Progenitor cell of endocrine pancreas (in vitro differentiated cells): Measurements from ENCODE around the gene TUBA1B. TPM values are rescaled to one million over a fixed set of nuclear protein-coding genes. Genes with fewer than 3 reads are reported as not detected.

Source experiments
- DNase-seq: peaks from one replicate; pipeline ENCODE4 v3.0.0; 2021; ENCODE audit warnings: low spot score; ENCODE audit not compliant: unreplicated experiment
- H3K27ac Mint-ChIP-seq: 2 replicates; pipeline ENCODE4 v1.8.0; 2021; ENCODE audit warnings: mild to moderate bottlenecking, moderate library complexity, mixed read lengths
- H3K27me3 Mint-ChIP-seq: 2 replicates; pipeline ENCODE4 v1.8.0; 2021; ENCODE audit warnings: mixed read lengths
- H3K36me3 Mint-ChIP-seq: 2 replicates; pipeline ENCODE4 v1.8.0; 2022; ENCODE audit warnings: mixed read lengths; ENCODE audit not compliant: insufficient read depth
- H3K4me1 Mint-ChIP-seq: 2 replicates; pipeline ENCODE4 v1.8.0; 2021; ENCODE audit warnings: low read depth, mixed read lengths
- H3K4me3 Mint-ChIP-seq: 2 replicates; pipeline ENCODE4 v1.8.0; 2021; ENCODE audit warnings: low read depth, mild to moderate bottlenecking, moderate library complexity, mixed read lengths
- H3K9me3 Mint-ChIP-seq: 2 replicates; pipeline ENCODE4 v1.8.0; 2021; ENCODE audit warnings: low read depth, mixed read lengths
- CTCF ChIP-seq: fragments of 200-600 bp; sonication (generic); IDR thresholded peaks from one replicate; pipeline ENCODE4 v1.5.0; 2021; ENCODE audit warnings: antibody characterized with exemption, mild to moderate bottlenecking; ENCODE audit not compliant: unreplicated experiment
- total RNA-seq: library from RNA; stranded (reverse); gene quantifications from 2 replicates; pipeline ENCODE4 v1.2.1, GENCODE V29; 2021

TUBA1B gene
- total RNA-seq, 1 donor from 2014 or later: 1,023 TPM

GRCh38 chr12:49093792-49094159 is 37.4 kb downstream of the TUBA1B start:
- Mint-ChIP-seq H3K4me1 (peaks cover 13% of the 10 kb centered on the region), H3K36me3 (peaks cover 13% of the 10 kb centered on the region)
- DNase-seq: no peak

GRCh38 chr12:49092816-49093406 is 38.3 kb downstream of the TUBA1B start:
- H3K4me1 Mint-ChIP-seq: peaks cover 13% of the 10 kb centered on the region

More at GRCh38 chr12:49093792-49094159, 37.4 kb downstream of the TUBA1B start:
- no peak overlapping the region for H3K4me3 Mint-ChIP-seq
- no peak for TF ChIP-seq CTCF
- peak overlapping the region; percentile 47 for H3K27ac Mint-ChIP-seq
- H3K9me3 Mint-ChIP-seq: no peaks in the 10 kb centered on the region
- H3K27me3 Mint-ChIP-seq: peaks cover 66% of the 10 kb centered on the region

GRCh38 chr12:49092086-49092815 is 38.9 kb downstream of the TUBA1B start:
- peaks cover 13% of the 10 kb centered on the region for H3K4me1 Mint-ChIP-seq

More at GRCh38 chr12:49092816-49093406, 38.3 kb downstream of the TUBA1B start:
- peaks cover 7% of the 10 kb centered on the region for H3K36me3 Mint-ChIP-seq
- H3K9me3 Mint-ChIP-seq: no peaks in the 10 kb centered on the region
- DNase-seq: no peak
- H3K27ac Mint-ChIP-seq: no peak overlapping the region
- peaks cover 75% of the 10 kb centered on the region for H3K27me3 Mint-ChIP-seq
- TF ChIP-seq CTCF: no peak
- no peak overlapping the region for H3K4me3 Mint-ChIP-seq

GRCh38 chr12:49091836-49092085 is 39.4 kb downstream of the TUBA1B start:
- no peaks in the 10 kb centered on the region for H3K9me3 Mint-ChIP-seq
- H3K4me1 Mint-ChIP-seq: peaks cover 13% of the 10 kb centered on the region
- H3K36me3 Mint-ChIP-seq: peaks cover 6% of the 10 kb centered on the region

More at GRCh38 chr12:49092086-49092815, 38.9 kb downstream of the TUBA1B start:
- H3K9me3 Mint-ChIP-seq: no peaks in the 10 kb centered on the region
- no peak overlapping the region for H3K4me3 Mint-ChIP-seq
- H3K36me3 Mint-ChIP-seq: peaks cover 6% of the 10 kb centered on the region
- TF ChIP-seq CTCF: peak; percentile 55
- DNase-seq: peak; percentile 35
- peaks cover 75% of the 10 kb centered on the region for H3K27me3 Mint-ChIP-seq
- no peak overlapping the region for H3K27ac Mint-ChIP-seq

More at GRCh38 chr12:49091836-49092085, 39.4 kb downstream of the TUBA1B start:
- no peak for TF ChIP-seq CTCF
- Mint-ChIP-seq H3K4me3 (no peak overlapping the region), H3K27ac (no peak overlapping the region), H3K27me3 (peaks cover 78% of the 10 kb centered on the region)
- no peak for DNase-seq
